Activated CD4-positive, alpha-beta T cell treated with anti-CD3 and anti-CD28 coated beads for 4 hours (primary cell): ENCODE measurements around the gene TNS3.
"Not testable (repeated sequence)": the region's sequence is repeated elsewhere in the genome, so short reads cannot be mapped to it uniquely, and the experiment has no call there.

ENCODE experiments used
- DNase-seq, 2 donors: peaks; one replicate each; pipeline ENCODE4 v3.0.0-alpha.2; 2020

The TNS3 gene

GRCh38 chr7:47581804-47582763, at the start of gene TNS3:
TSS of gene TNS3 (minus strand) at chr7:47582111. CDS start at chr7:47439636, 142,475 bp downstream.
- no peak for DNase-seq

GRCh38 chr7:47631711-47632110, 49.8 kb upstream of the TNS3 start:
- no peak for DNase-seq

- no peak for DNase-seq
Observed at GRCh38 chr7:47627580-47628283, 45.8 kb upstream of the TNS3 start.

- DNase-seq = no peak
Observed at GRCh38 chr7:47625861-47626715, 44.2 kb upstream of the TNS3 start.

GRCh38 chr7:47624689-47625088, 42.8 kb upstream of the TNS3 start:
- no peak for DNase-seq

- no peak for DNase-seq
Observed at GRCh38 chr7:47622946-47623640, 41.2 kb upstream of the TNS3 start.

- DNase-seq = no peak
Observed at GRCh38 chr7:47622586-47622945, 40.7 kb upstream of the TNS3 start.

GRCh38 chr7:47621979-47622561, 40.2 kb upstream of the TNS3 start:
- DNase-seq = no peak

GRCh38 chr7:47621347-47621746, 39.4 kb upstream of the TNS3 start:
- DNase-seq = no peak

- no peak for DNase-seq
Observed at GRCh38 chr7:47619806-47620205, 37.9 kb upstream of the TNS3 start.

GRCh38 chr7:47617131-47617530, 35.2 kb upstream of the TNS3 start:
- no peak for DNase-seq

GRCh38 chr7:47614450-47614849, 32.5 kb upstream of the TNS3 start:
- DNase-seq = no peak

- no peak for DNase-seq
Observed at GRCh38 chr7:47611045-47611511, 29.2 kb upstream of the TNS3 start.

- no peak for DNase-seq
Observed at GRCh38 chr7:47610506-47611044, 28.7 kb upstream of the TNS3 start.

- no peak for DNase-seq
Observed at GRCh38 chr7:47609803-47610452, 28.0 kb upstream of the TNS3 start.

- DNase-seq = not testable (repeated sequence)
Observed at GRCh38 chr7:47606593-47607046, 24.7 kb upstream of the TNS3 start.

GRCh38 chr7:47605816-47606575, 24.1 kb upstream of the TNS3 start:
- no peak for DNase-seq

GRCh38 chr7:47604496-47604890, 22.6 kb upstream of the TNS3 start:
- DNase-seq = no peak

- not testable (repeated sequence) for DNase-seq
Observed at GRCh38 chr7:47603514-47604255, 21.8 kb upstream of the TNS3 start.
